H9 (cell line): ENCODE data around the gene H2AZ2. TPM values are rescaled to one million over a fixed set of nuclear protein-coding genes. Genes with fewer than 3 reads are reported as not detected.

Source experiments
- DNase-seq: peaks from one replicate; pipeline ENCODE4 v3.0.0-alpha.2; 2017
- H2AFZ ChIP-seq: one replicate; pipeline ENCODE4 v1.6.1; 2013; ENCODE audit warnings: mild to moderate bottlenecking, low read length, control low read depth, moderate library complexity
- H2AK5ac ChIP-seq: 2 replicates; pipeline ENCODE4 v1.6.1; 2013; ENCODE audit warnings: low read length, control low read depth, mixed read lengths; ENCODE audit not compliant: insufficient read length
- H2BK120ac ChIP-seq: one replicate; pipeline ENCODE4 v1.6.1; 2013; ENCODE audit warnings: low read depth, mild to moderate bottlenecking, low read length, control low read depth, inconsistent platforms; ENCODE audit not compliant: poor library complexity, severe bottlenecking
- H2BK12ac ChIP-seq: 2 replicates; pipeline ENCODE4 v1.6.1; 2013; ENCODE audit warnings: low read length, control low read depth, mixed read lengths, low read depth; ENCODE audit not compliant: insufficient read length
- H2BK15ac ChIP-seq: 2 replicates; pipeline ENCODE4 v1.6.1; 2013; ENCODE audit warnings: low read depth, low read length, control low read depth
- H2BK20ac ChIP-seq: one replicate; pipeline ENCODE4 v1.6.1; 2013; ENCODE audit warnings: low read depth, mild to moderate bottlenecking, low read length, control low read depth, inconsistent platforms; ENCODE audit not compliant: poor library complexity, severe bottlenecking
- H2BK5ac ChIP-seq: 2 replicates; pipeline ENCODE4 v1.6.1; 2013; ENCODE audit warnings: low read length, control low read depth, mixed read lengths; ENCODE audit not compliant: insufficient read length
- H3K14ac ChIP-seq: 2 replicates; pipeline ENCODE4 v1.6.1; 2013; ENCODE audit warnings: low read length, control low read depth; ENCODE audit not compliant: insufficient read depth
- H3K18ac ChIP-seq: 2 replicates; pipeline ENCODE4 v1.6.1; 2013; ENCODE audit warnings: low read depth, mild to moderate bottlenecking, mixed read lengths, low read length, control low read depth; ENCODE audit not compliant: insufficient read length
- H3K23ac ChIP-seq: 2 replicates; pipeline ENCODE4 v1.6.1; 2013; ENCODE audit warnings: low read length, control low read depth, mixed read lengths, low read depth; ENCODE audit not compliant: insufficient read length
- H3K23me2 ChIP-seq: 2 replicates; pipeline ENCODE4 v1.6.1; 2013; ENCODE audit warnings: low read depth, mild to moderate bottlenecking, mixed read lengths, low read length, control low read depth; ENCODE audit not compliant: insufficient read length, poor library complexity, severe bottlenecking
- H3K27ac ChIP-seq: 2 replicates; pipeline ENCODE4 v1.5.1; 2013; ENCODE audit warnings: low read length, control low read depth, mixed read lengths, low read depth; ENCODE audit not compliant: insufficient read length
- H3K27me3 ChIP-seq: 2 replicates; pipeline ENCODE4 v1.6.1; 2013; ENCODE audit warnings: low read length, control low read depth, inconsistent platforms; ENCODE audit not compliant: insufficient read depth
- H3K4ac ChIP-seq: 2 replicates; pipeline ENCODE4 v1.6.1; 2013; ENCODE audit warnings: low read depth, mild to moderate bottlenecking, control low read depth, inconsistent platforms, low read length, moderate library complexity
- H3K4me1 ChIP-seq: 2 replicates; pipeline ENCODE4 v1.6.1; 2013; ENCODE audit warnings: low read length, control low read depth, inconsistent platforms; ENCODE audit not compliant: insufficient read depth
- H3K4me2 ChIP-seq: 2 replicates; pipeline ENCODE4 v1.6.1; 2013; ENCODE audit warnings: low read length, control low read depth, mixed read lengths; ENCODE audit not compliant: insufficient read length, insufficient read depth
- H3K56ac ChIP-seq: 2 replicates; pipeline ENCODE4 v1.6.1; 2013; ENCODE audit warnings: low read depth, mild to moderate bottlenecking, mixed read lengths, low read length, control low read depth; ENCODE audit not compliant: insufficient read length
- H3K79me1 ChIP-seq: 2 replicates; pipeline ENCODE4 v1.6.1; 2013; ENCODE audit warnings: low read depth, mild to moderate bottlenecking, moderate library complexity, low read length, control low read depth, inconsistent platforms; ENCODE audit not compliant: insufficient read depth, poor library complexity, severe bottlenecking
- H3K79me2 ChIP-seq: 2 replicates; pipeline ENCODE4 v1.6.1; 2013; ENCODE audit warnings: low read length, control low read depth, inconsistent platforms; ENCODE audit not compliant: insufficient read depth
- H3K9ac ChIP-seq: 2 replicates; pipeline ENCODE4 v1.6.1; 2013; ENCODE audit warnings: low read length, control low read depth, mixed read lengths; ENCODE audit not compliant: insufficient read length; ENCODE audit errors: extremely low read depth
- H3K9me3 ChIP-seq: one replicate; pipeline ENCODE4 v1.6.1; 2013; ENCODE audit warnings: low read depth, low read length, inconsistent platforms; ENCODE audit not compliant: control insufficient read depth
- H3T11ph ChIP-seq: one replicate; pipeline ENCODE4 v1.6.1; 2013; ENCODE audit warnings: mild to moderate bottlenecking, low read length, control low read depth, inconsistent platforms
- H4K20me1 ChIP-seq: one replicate; pipeline ENCODE4 v1.6.1; 2013; ENCODE audit not compliant: control insufficient read depth, insufficient read length, insufficient read depth
- H4K5ac ChIP-seq: 2 replicates; pipeline ENCODE4 v1.6.1; 2013; ENCODE audit warnings: low read depth, mild to moderate bottlenecking, mixed read lengths, low read length, control low read depth; ENCODE audit not compliant: insufficient read length
- H4K8ac ChIP-seq: replicated peaks from 2 replicates; pipeline ENCODE4 v1.6.1; 2013; ENCODE audit warnings: low read length, control low read depth, mixed read lengths, low read depth; ENCODE audit not compliant: insufficient read length
- H4K91ac ChIP-seq: 2 replicates; pipeline ENCODE4 v1.6.1; 2013; ENCODE audit warnings: low read depth, mild to moderate bottlenecking, moderate library complexity, mixed read lengths, low read length, control low read depth; ENCODE audit not compliant: insufficient read length
- H3K27ac Mint-ChIP-seq, 3 experiments: 2 replicates in 2 of 3; 3 replicates in 1 of 3; pipeline ENCODE4 v1.8.0; 2020 to 2021; ENCODE audit warnings: mixed read lengths in 3 of 3, mild to moderate bottlenecking in 1 of 3, moderate library complexity in 1 of 3
- H3K27me3 Mint-ChIP-seq: 2 replicates; pipeline ENCODE4 v1.8.0; 2021; ENCODE audit warnings: low read depth, mild to moderate bottlenecking, moderate library complexity, mixed read lengths
- H3K36me3 Mint-ChIP-seq, 3 experiments: 2 replicates in 2 of 3; 3 replicates in 1 of 3; pipeline ENCODE4 v1.8.0; 2020 to 2021; ENCODE audit warnings: low read depth in 3 of 3, mixed read lengths in 3 of 3; ENCODE audit not compliant: insufficient read depth in 1 of 3
- H3K4me1 Mint-ChIP-seq, 2 experiments: 2 replicates each; pipeline ENCODE4 v1.8.0; 2020; ENCODE audit warnings: mixed read lengths in 2 of 2
- H3K4me3 Mint-ChIP-seq, 2 experiments: 2 replicates in 1 of 2; 3 replicates in 1 of 2; pipeline ENCODE4 v1.8.0; 2020 to 2021; ENCODE audit warnings: mild to moderate bottlenecking in 2 of 2, mixed read lengths in 2 of 2, moderate library complexity in 1 of 2
- H3K9me3 Mint-ChIP-seq, 2 experiments: 2 replicates in 1 of 2; 3 replicates in 1 of 2; pipeline ENCODE4 v1.8.0; 2020; ENCODE audit warnings: mild to moderate bottlenecking in 2 of 2, mixed read lengths in 2 of 2, moderate library complexity in 1 of 2
- CTCF ChIP-seq: fragments of 200-600 bp; sonication (generic); conservative IDR thresholded peaks from 3 replicates; pipeline ENCODE4 v1.8.0; 2021; ENCODE audit warnings: antibody characterized with exemption, mild to moderate bottlenecking
- WGBS: extraction: QIAGEN DNeasy Blood & Tissue Kit; methylation state at CpG from one replicate; pipeline ENCODE4 v1.1.7; 2013; ENCODE audit warnings: missing lambda C conversion rate, low lambda C conversion rate, mixed read lengths; ENCODE audit not compliant: insufficient read length; ENCODE audit errors: extremely low coverage; 5-methylcytosine and 5-hydroxymethylcytosine counted together
- total RNA-seq: library from RNA; stranded (reverse); gene quantifications from 2 replicates; pipeline ENCODE4 v1.2.1, GENCODE V29; 2021

The H2AZ2 gene
- total RNA-seq, 1 experiment from 2014 or later, result 208 TPM

- no peak overlapping the region for H2BK120ac ChIP-seq
- no peak overlapping the region for H3K14ac ChIP-seq
- H2AK5ac ChIP-seq, result no peak overlapping the region
- H2BK15ac ChIP-seq, result no peak overlapping the region
- H3K27ac Mint-ChIP-seq, result no peak overlapping the region
- no peaks in the 10 kb centered on the region for H3K9me3 Mint-ChIP-seq
- H3K9me3 ChIP-seq, result no peaks in the 10 kb centered on the region
- no peaks in the 10 kb centered on the region for H3K79me2 ChIP-seq
- no peaks in the 10 kb centered on the region for H4K20me1 ChIP-seq
- H3K36me3 Mint-ChIP-seq, result peaks cover 0 to 3% (median 0%) of the 10 kb centered on the region in 3 experiments; a peak in 1 of 7 replicates
- no peak overlapping the region for H3K4me2 ChIP-seq
- H3K27me3 Mint-ChIP-seq, result no peaks in the 10 kb centered on the region
- no peak overlapping the region for H2BK20ac ChIP-seq
- no peak overlapping the region for H3K56ac ChIP-seq
- H3K27ac ChIP-seq, result no peak overlapping the region
- no peak overlapping the region for H3K23ac ChIP-seq
- no peak overlapping the region for H3K4me3 Mint-ChIP-seq
- H3K4ac ChIP-seq, result no peak overlapping the region
- no peaks in the 10 kb centered on the region for H3K79me1 ChIP-seq
- H4K8ac ChIP-seq, result no peak overlapping the region
- H3K18ac ChIP-seq, result no peak overlapping the region
- H2BK12ac ChIP-seq, result no peak overlapping the region
- no peaks in the 10 kb centered on the region; a peak in 1 of 4 replicates for H3K4me1 Mint-ChIP-seq
- H2AFZ ChIP-seq, result no peak overlapping the region
- H3K27me3 ChIP-seq, result no peaks in the 10 kb centered on the region
- no peak overlapping the region for H4K5ac ChIP-seq
- no peak overlapping the region for H3T11ph ChIP-seq
- no peak overlapping the region for H4K91ac ChIP-seq
- no peaks in the 10 kb centered on the region for H3K4me1 ChIP-seq
- H3K9ac ChIP-seq, result no peak overlapping the region
- H3K23me2 ChIP-seq, result no peaks in the 10 kb centered on the region
- H2BK5ac ChIP-seq, result no peak overlapping the region
- WGBS, result no CpG with 5 or more reads among the region's 8 CpGs
- no peak for TF ChIP-seq CTCF
- no peak for DNase-seq
Measured at GRCh38 chr7:44854644-44855364, 6.9 kb upstream of the H2AZ2 start.
